AG08396 (cell line): ENCODE measurements around the gene SCD.
"Not testable (repeated sequence)": the region's sequence is repeated elsewhere in the genome, so short reads cannot be mapped to it uniquely, and the experiment has no call there.

Experiments used
- DNase-seq: peaks from one replicate; pipeline ENCODE4 v3.0.0; 2012; ENCODE audit warnings: low spot score, mixed read lengths

SCD gene

GRCh38 chr10:100346765-100347567 lies at the start of gene SCD:
SCD (plus strand) TSS chr10:100347233; CDS start chr10:100347505, 272 bp downstream.
- DNase-seq = peak; percentile 89

GRCh38 chr10:100297242-100297641 lies 49.8 kb upstream of the SCD start:
- no peak for DNase-seq

- not testable (repeated sequence) for DNase-seq
Observed at GRCh38 chr10:100301123-100301522, 45.9 kb upstream of the SCD start.

DNA sequence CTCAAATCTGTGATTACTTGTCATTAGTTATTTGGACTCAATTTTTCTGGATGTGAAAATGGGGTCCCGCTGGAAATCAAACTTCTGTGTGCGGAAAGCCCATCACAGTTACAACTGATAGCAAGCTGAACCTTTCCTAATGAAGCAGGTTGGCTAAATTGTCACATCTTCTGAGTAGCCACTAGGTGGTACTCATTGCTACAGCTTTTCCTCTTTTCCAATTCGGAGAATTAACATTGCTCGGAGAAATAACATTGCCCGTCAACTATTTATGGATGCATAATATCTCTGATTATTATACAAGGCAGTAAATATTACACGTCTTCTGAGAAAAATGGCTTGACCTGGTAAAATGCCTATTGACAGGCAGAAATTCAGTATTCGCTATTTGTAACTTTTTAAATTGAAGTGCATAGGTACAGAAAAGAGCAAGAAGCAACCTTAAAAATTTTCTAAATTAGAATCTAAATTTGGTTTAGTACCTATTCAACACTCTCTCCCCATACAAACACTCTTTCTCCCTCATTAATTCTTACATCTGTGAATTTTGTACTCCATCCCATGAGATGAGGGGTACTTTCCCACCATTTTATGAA lies 43.2 kb upstream of the SCD start:
- peak; percentile 39 for DNase-seq

GRCh38 chr10:100304414-100304813 lies 42.6 kb upstream of the SCD start:
- DNase-seq = no peak

DNA sequence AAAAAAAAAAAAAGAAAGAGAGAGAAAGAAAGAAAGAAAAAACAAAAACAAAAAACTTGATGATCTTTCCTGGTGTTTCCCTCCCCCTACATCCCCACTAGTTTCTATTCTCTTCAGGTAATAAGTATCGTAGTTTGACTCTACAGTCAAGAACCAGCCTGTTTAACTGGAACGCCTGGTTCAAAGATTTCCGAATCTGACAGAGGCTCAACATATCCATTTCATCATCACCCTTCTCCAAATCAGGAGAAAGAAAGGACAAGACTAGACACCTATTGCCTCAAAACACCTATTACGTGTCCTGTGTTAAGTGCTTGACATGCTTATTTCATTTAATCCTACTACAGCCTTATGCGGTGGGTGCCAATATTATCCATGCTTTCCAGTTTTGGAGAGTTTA lies 40.2 kb upstream of the SCD start:
- DNase-seq = no peak

DNA sequence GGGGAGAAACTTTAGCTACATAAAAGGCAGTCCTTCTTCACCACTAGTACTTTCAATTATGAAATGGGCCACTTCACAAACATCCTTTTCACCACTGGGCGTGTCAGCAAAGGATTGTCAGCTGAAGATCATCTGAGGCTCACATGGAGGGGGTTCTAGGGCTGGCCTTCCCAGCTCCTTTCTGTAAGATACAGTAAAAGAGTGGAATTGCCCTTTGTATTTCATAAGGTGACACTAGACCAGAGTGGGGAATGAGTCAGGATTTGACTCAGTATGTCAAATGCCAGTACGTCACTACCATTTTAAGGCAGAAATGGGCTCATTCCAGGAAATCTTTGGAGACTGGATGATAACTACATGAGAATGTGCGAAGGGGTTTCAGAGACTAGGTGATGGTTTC lies 39.3 kb upstream of the SCD start:
- no peak for DNase-seq

GRCh38 chr10:100311298-100311697 lies 35.7 kb upstream of the SCD start:
- no peak for DNase-seq

GRCh38 chr10:100315615-100316014 lies 31.4 kb upstream of the SCD start:
- DNase-seq = no peak

- no peak for DNase-seq
Observed at GRCh38 chr10:100318207-100318606, 28.8 kb upstream of the SCD start.

- no peak for DNase-seq
Observed at GRCh38 chr10:100319707-100320402, 27.2 kb upstream of the SCD start.

DNA sequence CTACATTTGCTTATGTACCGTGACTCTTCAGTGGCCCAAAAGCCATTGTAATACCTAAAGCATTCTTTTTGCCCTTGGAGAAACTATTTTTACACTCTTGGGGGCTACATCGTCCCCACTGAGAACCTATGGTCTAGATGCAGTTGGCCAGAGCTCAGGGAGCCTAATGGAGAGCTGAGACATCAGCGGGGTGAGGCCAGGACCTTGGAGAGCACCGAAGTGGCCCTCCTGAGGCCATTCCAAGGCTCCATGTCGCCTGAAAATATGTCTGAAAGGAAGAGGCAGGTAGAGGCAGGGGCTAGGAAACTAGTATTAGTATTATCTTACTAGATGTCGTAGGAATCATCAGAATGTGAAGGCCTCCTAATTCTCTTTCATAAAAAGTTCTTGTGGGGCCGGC lies 21.9 kb upstream of the SCD start:
- no peak for DNase-seq

- DNase-seq = no peak
Observed at GRCh38 chr10:100327007-100327717, 19.9 kb upstream of the SCD start.

- no peak for DNase-seq
Observed at GRCh38 chr10:100327718-100328009, 19.4 kb upstream of the SCD start.

- DNase-seq = no peak
Observed at GRCh38 chr10:100328198-100328597, 18.8 kb upstream of the SCD start.

GRCh38 chr10:100330079-100330478 lies 17.0 kb upstream of the SCD start, which contains the start of gene PKD2L1:
PKD2L1 (minus strand) TSS chr10:100330228; CDS start chr10:100330103, 125 bp downstream.
- DNase-seq = no peak

GRCh38 chr10:100333106-100333505 lies 13.9 kb upstream of the SCD start:
- DNase-seq = no peak

DNA sequence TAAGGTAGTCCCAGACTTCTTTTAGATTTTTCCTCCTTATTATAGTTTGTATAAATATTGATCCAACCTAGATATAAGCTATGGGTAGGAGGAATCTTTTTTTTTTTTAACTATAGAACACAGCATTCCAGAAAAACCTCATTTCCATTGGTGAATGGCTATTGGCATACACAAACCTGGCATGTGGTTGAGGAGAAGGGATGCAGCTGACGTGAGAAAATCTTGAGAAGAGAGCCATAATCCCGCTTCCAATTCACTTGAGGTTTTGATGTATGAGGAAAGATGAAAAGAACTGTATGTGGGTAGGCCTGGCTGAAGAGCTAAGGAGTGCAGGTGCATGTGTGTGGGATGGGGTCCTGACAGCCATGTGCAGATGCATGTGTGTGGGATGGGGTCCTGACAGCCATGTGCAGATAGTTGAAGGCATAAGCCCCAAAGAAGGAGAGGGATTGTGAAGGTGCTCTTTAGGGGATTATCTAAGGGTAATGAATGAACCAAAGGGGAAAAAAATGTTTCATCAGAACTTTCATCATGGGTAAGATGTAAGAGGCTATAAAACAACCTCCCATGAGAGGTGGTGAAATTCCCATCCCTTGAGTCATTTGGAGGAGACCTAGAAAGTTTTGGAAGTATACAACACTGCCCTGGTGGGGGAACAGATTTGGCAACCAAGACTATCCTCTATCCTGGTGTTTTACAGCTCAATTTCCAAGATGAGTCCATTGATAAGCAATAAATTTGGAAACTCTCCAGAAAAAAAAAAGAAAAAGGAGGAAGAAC lies 13.2 kb upstream of the SCD start:
- DNase-seq = no peak

DNA sequence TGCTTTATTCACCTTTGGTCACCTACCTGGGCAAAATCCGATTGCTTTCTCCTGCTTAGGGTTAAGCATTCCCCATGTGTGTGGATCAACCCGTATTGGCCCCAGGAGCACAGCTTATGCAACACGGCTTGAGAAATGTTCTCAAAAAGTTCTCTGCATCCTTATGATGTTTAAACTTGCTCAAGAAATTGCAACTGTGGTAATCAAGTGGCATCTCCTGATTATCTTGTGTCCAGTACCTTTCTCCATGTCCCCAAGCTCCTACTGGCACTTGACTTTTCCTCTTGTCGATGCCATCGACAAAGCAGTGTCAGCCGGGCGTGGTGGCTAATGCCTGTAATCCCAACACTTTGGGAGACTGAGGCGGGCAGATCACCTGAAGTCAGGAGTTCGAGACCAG lies 12.3 kb upstream of the SCD start:
- no peak for DNase-seq

DNA sequence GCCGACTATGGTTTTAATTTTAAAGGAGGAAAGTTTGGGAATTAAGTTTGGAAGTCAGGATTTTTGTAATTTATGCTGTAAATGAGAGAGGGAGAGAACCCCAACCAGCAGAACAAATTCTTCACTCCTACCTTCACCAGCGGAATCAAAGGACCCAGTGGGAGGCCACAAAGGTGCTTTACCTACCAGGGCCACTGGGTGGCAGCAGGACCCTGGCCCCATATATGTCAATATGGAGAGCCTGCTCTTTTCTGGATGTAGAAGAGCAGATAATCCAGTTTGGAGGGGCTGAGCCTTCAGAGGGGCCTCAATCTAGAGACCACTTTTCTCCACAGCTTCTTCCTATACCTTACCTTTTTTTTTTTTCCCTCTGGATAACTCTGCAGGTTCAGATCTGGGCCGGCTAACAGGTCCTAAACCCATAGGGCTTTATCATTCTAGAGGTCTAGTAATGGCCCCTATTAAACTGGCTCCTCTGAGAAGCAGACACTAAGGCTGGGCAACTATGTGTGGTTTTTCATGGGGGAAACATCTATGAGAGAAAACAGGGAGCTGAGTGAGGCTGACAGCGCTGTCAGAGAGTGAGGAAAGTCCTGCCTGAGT lies 8.5 kb upstream of the SCD start:
- DNase-seq = peak; percentile 75

DNA sequence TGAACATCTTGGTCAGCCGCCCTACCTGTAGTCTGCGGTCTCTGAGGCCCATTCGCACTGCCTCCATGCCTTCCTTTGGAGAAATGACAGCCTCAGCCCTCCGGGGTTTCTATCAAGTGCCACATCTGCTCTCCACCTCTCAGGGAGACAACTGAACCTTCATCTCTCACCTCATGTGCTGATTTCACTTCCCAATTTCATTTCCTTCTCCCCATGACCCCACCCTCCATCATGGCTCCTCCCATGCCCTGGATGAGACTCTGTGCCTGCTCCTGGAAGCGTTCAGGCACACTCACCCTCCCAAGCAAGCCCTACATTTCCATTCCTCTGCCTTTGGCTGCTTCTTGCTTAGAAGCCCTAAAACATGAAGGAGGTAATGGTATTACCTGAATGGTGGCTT lies 7.8 kb upstream of the SCD start:
- DNase-seq = no peak
